Measurements from ENCODE around the gene CCKAR.

CCKAR gene, protein sequence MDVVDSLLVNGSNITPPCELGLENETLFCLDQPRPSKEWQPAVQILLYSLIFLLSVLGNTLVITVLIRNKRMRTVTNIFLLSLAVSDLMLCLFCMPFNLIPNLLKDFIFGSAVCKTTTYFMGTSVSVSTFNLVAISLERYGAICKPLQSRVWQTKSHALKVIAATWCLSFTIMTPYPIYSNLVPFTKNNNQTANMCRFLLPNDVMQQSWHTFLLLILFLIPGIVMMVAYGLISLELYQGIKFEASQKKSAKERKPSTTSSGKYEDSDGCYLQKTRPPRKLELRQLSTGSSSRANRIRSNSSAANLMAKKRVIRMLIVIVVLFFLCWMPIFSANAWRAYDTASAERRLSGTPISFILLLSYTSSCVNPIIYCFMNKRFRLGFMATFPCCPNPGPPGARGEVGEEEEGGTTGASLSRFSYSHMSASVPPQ

DNA sequence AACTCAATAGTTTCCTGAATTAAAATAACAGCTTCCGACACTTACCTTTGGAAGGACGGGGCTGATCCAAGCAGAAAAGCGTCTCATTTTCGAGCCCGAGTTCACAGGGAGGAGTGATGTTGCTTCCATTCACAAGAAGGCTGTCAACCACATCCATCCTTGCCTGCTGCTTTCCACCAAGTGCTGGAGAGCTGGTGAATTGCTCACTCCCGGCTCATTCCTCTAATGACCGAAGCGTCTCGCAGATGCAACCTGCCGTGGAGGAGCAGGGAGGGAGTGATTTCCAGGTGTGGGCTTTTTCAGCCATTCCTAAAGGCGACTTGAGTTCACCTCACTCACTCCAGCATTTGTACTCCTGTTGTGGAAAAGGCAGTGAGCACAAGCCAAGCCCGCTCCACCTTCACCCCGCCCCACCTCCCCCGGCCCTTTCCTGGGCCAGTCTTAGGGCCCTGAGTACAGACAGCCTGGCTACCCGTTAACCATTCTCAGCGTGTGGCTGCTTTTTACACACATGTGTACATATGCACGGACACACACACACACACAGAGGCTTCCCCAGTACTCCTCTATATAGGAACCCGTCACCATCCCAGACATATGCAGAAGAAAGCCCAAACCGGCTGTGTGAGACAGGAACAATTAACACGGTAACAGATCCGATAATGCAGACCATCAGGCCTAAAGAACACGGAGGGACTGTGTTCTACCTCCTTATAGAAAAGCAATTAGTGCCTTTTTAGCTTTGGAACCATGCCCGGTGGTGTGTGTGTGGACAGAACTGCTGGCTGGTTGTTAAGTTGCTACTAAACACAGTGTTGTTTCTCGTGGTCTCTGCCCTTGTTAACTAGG is at the start of gene CCKAR:
Gene CCKAR, minus strand, starts transcription at position 374 of the 849 bp plus-strand sequence. Its CDS starts 217 bp downstream, at position 157.
- Mint-ChIP-seq H3K9me3 (no peaks in the 10 kb centered on the region), H3K4me3 (no peak within 1 kb of the TSS), H3K27me3 (ENCODE audit: low read depth) (peaks cover 2% of the 10 kb centered on the region), H3K27ac (no peak within 1 kb of the TSS), H3K4me1 (ENCODE audit: low read depth) (no peaks in the 10 kb centered on the region), H3K36me3 (ENCODE audit: low read depth) (no peaks in the 10 kb centered on the region)
- DNase-seq (ENCODE audit: low spot score) = no peak

DNA sequence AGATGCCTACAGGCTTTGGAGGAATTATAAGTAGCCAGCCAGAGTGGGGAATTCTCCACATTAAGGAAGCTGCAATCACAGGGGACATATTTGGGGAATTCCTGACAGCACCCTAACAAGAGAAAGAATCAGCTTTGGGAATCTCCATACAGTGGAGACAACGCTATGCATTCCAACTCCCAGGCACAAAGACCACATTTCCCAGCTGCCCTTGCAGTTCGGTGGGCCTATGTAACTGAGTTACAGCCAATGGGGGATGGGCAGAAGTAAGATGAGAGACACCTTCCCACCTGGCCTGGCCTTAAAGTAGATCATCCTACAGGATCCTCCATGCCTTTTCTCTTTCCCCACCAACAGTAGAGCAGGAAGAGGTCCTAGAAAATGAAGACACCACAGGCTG is 43.4 kb upstream of the CCKAR start:
- peaks cover 2% of the 10 kb centered on the region for H3K27me3 Mint-ChIP-seq (ENCODE audit: low read depth)
- H3K4me1 Mint-ChIP-seq (ENCODE audit: low read depth) = no peaks in the 10 kb centered on the region
- DNase-seq (ENCODE audit: low spot score) = no peak
- no peaks in the 10 kb centered on the region for H3K36me3 Mint-ChIP-seq (ENCODE audit: low read depth)
- H3K9me3 Mint-ChIP-seq = no peaks in the 10 kb centered on the region
- H3K4me3 Mint-ChIP-seq = no peak overlapping the region
- H3K27ac Mint-ChIP-seq = no peak overlapping the region

DNA sequence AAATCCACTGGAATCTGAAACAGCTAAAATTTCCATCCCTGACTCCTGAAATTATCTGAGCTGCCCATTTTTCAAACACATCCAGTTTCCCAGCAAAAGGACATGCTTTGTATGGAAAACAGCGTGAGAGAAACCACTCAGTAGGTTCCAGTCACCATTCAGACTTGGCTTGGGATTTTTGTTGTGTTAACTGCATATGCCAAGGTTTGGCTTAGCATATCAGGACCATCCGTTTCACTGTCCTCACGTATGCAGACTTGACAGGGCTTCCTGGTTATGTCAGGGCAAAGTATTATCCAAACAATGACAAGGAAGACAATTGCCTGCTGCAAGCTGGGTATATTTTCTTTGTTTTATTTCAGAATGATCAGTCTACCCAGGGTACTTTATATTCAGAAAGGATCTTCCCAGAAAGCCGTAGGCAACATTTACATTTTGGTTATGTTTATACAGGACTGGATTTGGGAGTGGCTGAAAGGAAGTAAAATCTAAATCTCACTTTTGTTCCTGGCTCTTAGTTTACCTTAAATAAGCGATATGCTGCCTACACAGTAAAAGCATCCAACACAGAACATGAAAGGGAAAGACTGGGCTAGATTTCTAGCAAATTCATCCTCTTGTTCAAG is 41.3 kb upstream of the CCKAR start:
- H3K4me3 Mint-ChIP-seq = no peak overlapping the region
- H3K36me3 Mint-ChIP-seq (ENCODE audit: low read depth) = no peaks in the 10 kb centered on the region
- no peak overlapping the region for H3K27ac Mint-ChIP-seq
- H3K27me3 Mint-ChIP-seq (ENCODE audit: low read depth) = peaks cover 3% of the 10 kb centered on the region
- no peaks in the 10 kb centered on the region for H3K9me3 Mint-ChIP-seq
- DNase-seq (ENCODE audit: low spot score) = no peak
- H3K4me1 Mint-ChIP-seq (ENCODE audit: low read depth) = no peaks in the 10 kb centered on the region

DNA sequence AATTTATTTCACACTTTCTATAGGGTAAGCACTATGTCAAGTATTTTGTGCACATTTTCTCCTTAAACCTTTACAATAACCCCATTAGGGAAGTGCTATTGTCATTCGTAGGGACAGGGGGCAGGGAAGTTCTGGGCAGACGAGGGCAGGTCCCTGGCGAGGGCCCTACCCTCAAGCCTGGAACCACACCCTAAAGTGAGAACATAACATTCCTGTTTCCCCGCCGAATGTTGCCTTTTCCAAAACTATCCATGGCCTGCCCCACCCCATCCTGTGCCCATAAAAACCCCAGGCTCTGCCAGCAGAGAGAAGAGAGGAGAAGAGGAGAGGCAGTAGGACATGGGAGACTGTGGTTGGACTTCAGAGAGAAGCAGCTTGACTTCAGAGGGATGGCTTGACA is 39.8 kb upstream of the CCKAR start:
- DNase-seq (ENCODE audit: low spot score) = no peak
- Mint-ChIP-seq H3K4me1 (ENCODE audit: low read depth) (no peaks in the 10 kb centered on the region), H3K9me3 (no peaks in the 10 kb centered on the region), H3K27me3 (ENCODE audit: low read depth) (peaks cover 3% of the 10 kb centered on the region), H3K27ac (no peak overlapping the region), H3K4me3 (no peak overlapping the region), H3K36me3 (ENCODE audit: low read depth) (no peaks in the 10 kb centered on the region)

DNA sequence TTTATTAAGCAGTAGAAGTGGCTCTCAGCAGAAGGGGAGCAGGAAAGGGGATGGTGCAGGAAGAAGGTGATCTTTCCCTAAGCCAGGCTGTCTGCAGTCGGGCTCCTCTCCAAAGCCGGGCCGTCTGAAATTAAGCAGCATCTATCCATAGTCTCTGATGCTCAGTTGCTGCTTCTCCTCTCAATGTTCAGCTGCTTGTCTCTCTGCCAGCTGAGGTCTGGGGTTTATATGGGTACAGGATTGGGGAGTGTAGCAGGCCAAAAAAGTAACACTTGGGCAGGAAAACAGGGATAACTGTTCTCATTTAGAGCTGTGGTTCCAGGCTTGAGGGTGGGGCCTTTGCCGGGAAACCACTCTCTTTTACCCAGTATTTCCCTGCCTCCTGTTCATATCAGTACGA is 39.2 kb upstream of the CCKAR start:
- H3K4me1 Mint-ChIP-seq (ENCODE audit: low read depth) = no peaks in the 10 kb centered on the region
- no peak overlapping the region for H3K4me3 Mint-ChIP-seq
- H3K27me3 Mint-ChIP-seq (ENCODE audit: low read depth) = peaks cover 4% of the 10 kb centered on the region
- H3K36me3 Mint-ChIP-seq (ENCODE audit: low read depth) = no peaks in the 10 kb centered on the region
- H3K9me3 Mint-ChIP-seq = no peaks in the 10 kb centered on the region
- no peak overlapping the region for H3K27ac Mint-ChIP-seq
- no peak for DNase-seq (ENCODE audit: low spot score)

DNA sequence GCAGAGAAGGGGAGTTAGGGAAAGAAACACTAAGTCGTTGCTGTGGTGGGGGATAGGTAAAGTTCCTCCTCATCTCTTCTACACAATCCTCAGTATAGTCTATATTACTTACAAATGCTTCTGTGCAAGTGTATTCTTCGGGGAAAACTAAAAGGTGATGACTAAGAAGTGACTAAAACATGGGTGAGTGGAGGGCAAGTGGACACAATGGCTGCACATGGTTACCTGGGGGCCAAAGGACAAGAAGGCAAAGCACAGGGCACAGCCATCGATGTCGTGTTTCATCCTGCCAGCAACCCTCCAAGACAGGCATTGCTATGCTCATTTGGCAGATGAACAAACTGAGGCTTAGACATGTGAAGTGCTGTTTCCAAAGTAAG is 35.5 kb upstream of the CCKAR start:
- DNase-seq (ENCODE audit: low spot score) = no peak
- H3K4me1 Mint-ChIP-seq (ENCODE audit: low read depth) = no peaks in the 10 kb centered on the region
- no peak overlapping the region for H3K27ac Mint-ChIP-seq
- no peaks in the 10 kb centered on the region for H3K9me3 Mint-ChIP-seq
- H3K27me3 Mint-ChIP-seq (ENCODE audit: low read depth) = peaks cover 12% of the 10 kb centered on the region
- no peaks in the 10 kb centered on the region for H3K36me3 Mint-ChIP-seq (ENCODE audit: low read depth)
- H3K4me3 Mint-ChIP-seq = no peak overlapping the region

DNA sequence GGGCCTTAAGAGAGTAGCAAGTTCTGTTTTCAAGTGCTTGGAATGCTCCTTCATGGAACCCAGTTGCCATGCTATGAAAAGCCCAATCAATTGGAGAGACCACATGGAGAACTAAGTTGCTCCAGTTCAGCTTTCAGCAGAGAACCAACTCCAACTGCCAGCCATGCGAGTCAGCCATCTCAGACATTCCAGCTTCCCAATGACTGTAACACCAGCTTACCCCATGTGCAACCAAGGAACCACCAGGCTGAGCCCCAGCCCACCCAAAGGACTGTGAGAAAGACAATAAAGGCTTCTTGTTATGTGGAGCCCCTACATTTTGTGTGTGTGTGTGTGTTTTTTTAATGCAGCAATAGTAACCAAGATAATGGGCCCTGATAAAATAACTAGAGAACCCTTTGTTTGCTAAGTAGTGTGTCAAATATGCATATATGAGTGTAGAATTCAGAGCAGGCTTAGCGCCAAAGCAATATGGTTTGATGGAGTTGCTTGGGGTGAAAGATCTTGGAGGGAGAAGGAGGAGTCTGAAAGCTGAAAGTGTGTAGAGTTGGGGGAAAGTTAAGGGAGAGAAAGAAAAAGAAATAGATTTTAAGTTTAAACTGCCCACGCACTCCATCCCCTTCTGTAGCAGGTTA is 35.0 kb upstream of the CCKAR start:
- Mint-ChIP-seq H3K4me3 (no peak overlapping the region), H3K27me3 (ENCODE audit: low read depth) (peaks cover 12% of the 10 kb centered on the region), H3K4me1 (ENCODE audit: low read depth) (no peaks in the 10 kb centered on the region), H3K36me3 (ENCODE audit: low read depth) (no peaks in the 10 kb centered on the region), H3K9me3 (no peaks in the 10 kb centered on the region), H3K27ac (no peak overlapping the region)
- DNase-seq (ENCODE audit: low spot score) = no peak

DNA sequence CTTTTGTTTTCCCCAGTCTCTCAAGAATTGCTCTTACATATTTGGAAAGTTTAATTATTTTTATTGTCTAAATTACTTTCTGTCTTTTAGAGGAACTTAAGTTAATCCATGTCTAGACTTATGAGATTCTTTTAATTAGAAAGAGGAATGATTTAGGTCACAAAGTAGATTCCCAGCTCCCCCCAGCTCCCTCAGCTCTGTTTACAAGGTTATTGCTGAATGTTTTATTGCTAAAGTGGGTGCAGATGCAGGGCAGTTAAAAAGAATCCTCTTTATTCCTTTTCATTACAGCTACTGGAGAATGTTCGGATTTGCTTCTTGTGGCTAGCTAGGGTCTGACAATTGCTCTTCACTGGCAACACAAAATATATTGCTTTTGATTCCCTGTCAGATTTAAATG is 33.7 kb upstream of the CCKAR start:
- H3K9me3 Mint-ChIP-seq = no peaks in the 10 kb centered on the region
- H3K27me3 Mint-ChIP-seq (ENCODE audit: low read depth) = peaks cover 12% of the 10 kb centered on the region
- H3K36me3 Mint-ChIP-seq (ENCODE audit: low read depth) = no peaks in the 10 kb centered on the region
- no peak overlapping the region for H3K4me3 Mint-ChIP-seq
- DNase-seq (ENCODE audit: low spot score) = no peak
- no peaks in the 10 kb centered on the region for H3K4me1 Mint-ChIP-seq (ENCODE audit: low read depth)
- H3K27ac Mint-ChIP-seq = no peak overlapping the region

DNA sequence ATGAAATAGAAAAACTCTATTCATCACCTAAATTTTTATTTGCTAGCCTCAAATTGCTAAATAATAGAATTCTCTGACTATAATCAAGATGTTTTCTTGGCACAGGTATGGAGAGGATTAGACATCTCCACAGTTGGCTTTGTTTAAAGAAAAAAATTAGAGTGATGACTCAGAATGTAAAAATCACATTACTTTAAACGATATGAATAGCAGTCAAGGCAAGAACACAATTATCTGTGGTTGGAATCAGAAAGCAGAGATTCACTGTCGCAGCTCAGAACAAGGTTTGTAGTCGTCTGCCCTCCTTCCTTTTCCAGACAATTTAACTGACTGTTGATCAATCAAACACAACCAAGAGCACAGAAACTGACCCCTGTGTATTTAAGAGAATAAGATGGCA is 32.2 kb upstream of the CCKAR start:
- Mint-ChIP-seq H3K36me3 (ENCODE audit: low read depth) (no peaks in the 10 kb centered on the region), H3K27ac (no peak overlapping the region), H3K4me1 (ENCODE audit: low read depth) (no peaks in the 10 kb centered on the region), H3K9me3 (no peaks in the 10 kb centered on the region), H3K27me3 (ENCODE audit: low read depth) (peaks cover 11% of the 10 kb centered on the region), H3K4me3 (no peak overlapping the region)
- no peak for DNase-seq (ENCODE audit: low spot score)

DNA sequence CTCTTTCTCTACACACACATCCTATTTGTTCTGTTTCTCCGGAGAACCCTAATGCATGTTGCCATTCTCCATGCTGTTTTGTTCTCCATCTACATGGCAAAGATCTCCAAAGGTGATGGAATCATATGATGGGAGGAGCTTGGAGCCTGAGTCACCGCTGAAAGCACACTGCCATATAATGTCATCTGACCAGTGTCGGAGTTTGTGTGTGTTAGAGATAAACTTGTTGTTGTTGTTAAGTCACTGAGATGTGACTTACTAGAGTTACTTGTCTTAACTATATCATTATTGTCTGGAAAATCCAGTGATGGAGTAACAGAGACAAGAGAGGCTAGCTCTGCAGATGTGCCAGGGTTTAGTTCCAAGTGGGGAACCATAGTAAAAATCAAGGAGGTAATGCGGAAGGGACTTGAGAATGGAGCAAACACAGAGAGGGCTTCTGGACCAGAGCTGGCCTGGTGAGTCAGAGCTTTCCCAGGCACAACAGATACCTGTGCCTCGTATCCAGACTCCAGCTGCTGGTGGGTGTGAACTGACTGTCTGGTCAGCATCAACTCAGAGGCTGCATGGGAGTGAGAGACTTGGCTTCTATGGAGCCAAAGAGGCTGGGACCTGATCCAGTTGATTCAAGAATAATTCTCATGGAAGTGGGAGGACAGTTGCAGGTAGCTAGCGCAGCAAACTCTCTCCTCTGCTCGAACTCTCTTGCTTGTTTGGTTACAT is 30.6 kb upstream of the CCKAR start:
- H3K27me3 Mint-ChIP-seq (ENCODE audit: low read depth) = peaks cover 9% of the 10 kb centered on the region
- H3K4me1 Mint-ChIP-seq (ENCODE audit: low read depth) = no peaks in the 10 kb centered on the region
- no peaks in the 10 kb centered on the region for H3K9me3 Mint-ChIP-seq
- H3K36me3 Mint-ChIP-seq (ENCODE audit: low read depth) = no peaks in the 10 kb centered on the region
- no peak overlapping the region for H3K27ac Mint-ChIP-seq
- no peak overlapping the region for H3K4me3 Mint-ChIP-seq
- no peak for DNase-seq (ENCODE audit: low spot score)

DNA sequence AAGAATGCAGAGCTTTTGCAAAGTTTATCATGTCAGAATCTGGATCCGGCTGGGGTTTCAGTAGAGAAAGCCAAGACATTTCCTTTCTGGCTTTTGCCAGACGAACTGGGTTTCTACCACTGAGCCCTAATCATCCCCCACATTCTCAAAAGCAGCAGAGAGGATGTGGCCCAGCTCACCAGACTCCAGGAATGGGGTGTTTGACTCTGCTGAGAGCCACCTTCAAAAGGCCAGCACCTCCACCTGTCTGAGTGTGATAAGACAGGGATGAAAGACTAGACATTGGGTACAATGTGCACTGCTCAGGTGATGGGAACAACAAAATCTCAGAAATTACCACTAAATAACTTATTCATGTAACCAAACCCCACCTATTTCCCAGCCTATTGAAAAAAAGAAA is 25.7 kb upstream of the CCKAR start:
- Mint-ChIP-seq H3K4me1 (ENCODE audit: low read depth) (no peaks in the 10 kb centered on the region), H3K9me3 (no peaks in the 10 kb centered on the region), H3K27me3 (ENCODE audit: low read depth) (no peaks in the 10 kb centered on the region), H3K36me3 (ENCODE audit: low read depth) (no peaks in the 10 kb centered on the region), H3K27ac (no peak overlapping the region), H3K4me3 (no peak overlapping the region)
- no peak for DNase-seq (ENCODE audit: low spot score)

DNA sequence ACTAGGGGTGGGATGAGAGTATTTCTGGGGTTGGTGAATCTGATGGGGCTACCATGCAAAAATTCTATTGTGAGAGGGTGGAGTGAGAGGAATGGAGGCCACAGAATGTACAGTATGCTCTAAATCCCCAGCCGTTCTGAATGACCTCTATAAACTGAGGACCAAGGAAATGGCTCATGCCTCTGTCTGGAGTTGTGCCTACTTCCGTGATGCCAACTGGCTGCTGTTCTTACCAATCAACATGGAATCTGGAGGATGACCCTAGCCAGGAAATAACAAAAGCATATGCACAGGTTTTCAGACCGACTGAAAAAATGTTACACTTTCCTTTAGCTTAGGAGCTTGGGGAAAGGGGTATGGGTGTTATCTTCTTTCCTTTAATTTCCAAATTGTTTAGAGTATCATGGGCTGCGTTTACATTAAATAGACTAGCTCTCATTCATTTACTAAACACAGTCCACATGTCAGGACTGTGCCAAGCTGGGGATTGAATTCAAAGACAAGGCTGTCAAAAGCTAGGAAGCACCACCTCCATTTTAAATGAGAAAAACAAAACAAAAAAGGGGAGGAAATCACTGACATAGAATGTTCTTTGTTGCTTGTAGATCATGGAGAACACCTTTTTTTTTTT is 20.2 kb upstream of the CCKAR start:
- Mint-ChIP-seq H3K4me3 (no peak overlapping the region), H3K4me1 (ENCODE audit: low read depth) (no peaks in the 10 kb centered on the region), H3K27ac (no peak overlapping the region), H3K27me3 (ENCODE audit: low read depth) (no peaks in the 10 kb centered on the region), H3K36me3 (ENCODE audit: low read depth) (no peaks in the 10 kb centered on the region), H3K9me3 (no peaks in the 10 kb centered on the region)
- DNase-seq (ENCODE audit: low spot score) = no peak
